COR-L47 (cell line): Measurements from ENCODE around the gene IFNGR1.

Experiments
- DNase-seq: peaks from one replicate; lab custom pipeline; 2025; lab: John Stamatoyannopoulos, UW

Gene IFNGR1

GRCh38 chr6:137149035-137149393 lies 70.2 kb downstream of the IFNGR1 start:
- DNase-seq, result no peak

- no peak for DNase-seq
These were observed 70.7 kb downstream of the IFNGR1 start for GRCh38 chr6:137148306-137149034.
